HepG2 (cell line): ENCODE data around the gene MAPK9. TPM values are rescaled to one million over a fixed set of nuclear protein-coding genes. Genes with fewer than 3 reads are reported as not detected.

Experiments
- ATAC-seq: fragments of 200-7000 bp; cut with Tn5 transposase; 3 replicates; pipeline ENCODE4 v1.9.1; 2020; ENCODE audit warnings: mild to moderate bottlenecking, moderate library complexity
- BruUV-seq: library from RNA; stranded (reverse); fragments of 400-500 nt; replicated peaks from 2 replicates; lab custom pipeline; 2021; lab: Mats Ljungman, UMichigan
- CTCF ChIA-PET: fragments of 300-600 bp; formaldehyde crosslinking; extraction: SDS; loops from one replicate; lab custom pipeline; 2021; ENCODE audit warnings: low total read pairs, inconsistent platforms, low intra/inter-chr PET ratio; lab: Yijun Ruan, JAX
- POLR2A ChIA-PET: fragments of 350-600 bp; sonication (Branson Sonifier 250); formaldehyde crosslinking; loops from one replicate; lab custom pipeline; 2020; ENCODE audit warnings: antibody characterized with exemption, inconsistent platforms; lab: Yijun Ruan, JAX
- DNase-seq: peaks from one replicate; pipeline ENCODE4 v3.0.0-alpha.2; 2015; ENCODE audit warnings: low spot score
- FAIRE-seq: peaks from 3 replicates; lab custom pipeline; 2011; peaks lifted over from hg19 to GRCh38; lab: Jason Lieb, UNC
- H2AFZ ChIP-seq: one replicate; pipeline ENCODE4 v1.6.1; 2011; ENCODE audit warnings: low read length, inconsistent platforms
- H3K27ac ChIP-seq: fragments of 300-600 bp; 3 replicates; pipeline ENCODE4 v1.8.0; 2011; ENCODE audit warnings: mixed run types, mild to moderate bottlenecking, mixed read lengths, low read length, inconsistent platforms; ENCODE audit not compliant: insufficient read depth; ENCODE audit errors: extremely low read length
- H3K27me3 ChIP-seq, 2 experiments: fragments of 200-600 bp in 1 of 2; 2 replicates in 1 of 2; 3 replicates in 1 of 2; pipeline versions ENCODE4 v1.6.0 to v1.8.0; 2011; ENCODE audit warnings: low read length in 2 of 2, mild to moderate bottlenecking in 2 of 2, moderate library complexity in 2 of 2, inconsistent platforms in 1 of 2; ENCODE audit not compliant: insufficient read depth in 2 of 2, control insufficient read depth in 1 of 2
- H3K36me3 ChIP-seq, 2 experiments: fragments of 200-600 bp in 1 of 2; replicated peaks in 1 of 2; 2 replicates in 1 of 2; 3 replicates in 1 of 2; pipeline versions ENCODE4 v1.5.1 to v1.8.0; 2011; ENCODE audit warnings: low read length in 2 of 2, inconsistent platforms in 1 of 2; ENCODE audit not compliant: insufficient read depth in 2 of 2, control insufficient read depth in 1 of 2
- H3K4me1 ChIP-seq: 2 replicates; pipeline ENCODE4 v1.5.1; 2012; ENCODE audit warnings: low read length, inconsistent platforms; ENCODE audit not compliant: insufficient read depth
- H3K4me2 ChIP-seq: 2 replicates; pipeline ENCODE4 v1.6.0; 2011; ENCODE audit warnings: low read depth, low read length, inconsistent platforms
- H3K4me3 ChIP-seq, 3 experiments: fragments of 200-600 bp in 1 of 3; sonication (generic), shearing (Covaris generic) in 1 of 3; replicated peaks in 1 of 3; 2 replicates each; pipeline ENCODE4 v1.5.1; 2011 to 2016; ENCODE audit warnings: low read length in 3 of 3, inconsistent platforms in 2 of 3, low read depth in 2 of 3, mild to moderate bottlenecking in 2 of 3, control low read depth in 1 of 3, mixed read lengths in 1 of 3; ENCODE audit not compliant: insufficient read depth in 1 of 3
- H3K79me2 ChIP-seq: one replicate; pipeline ENCODE4 v1.6.1; 2011; ENCODE audit warnings: low read length, inconsistent platforms; ENCODE audit not compliant: insufficient read depth
- H3K9ac ChIP-seq: 2 replicates; pipeline ENCODE4 v1.6.0; 2011; ENCODE audit warnings: mild to moderate bottlenecking, low read depth, low read length, inconsistent platforms; ENCODE audit not compliant: insufficient read depth
- H3K9me3 ChIP-seq: 2 replicates; pipeline ENCODE4 v1.5.1; 2012; ENCODE audit warnings: mild to moderate bottlenecking, low read length
- H4K20me1 ChIP-seq: 2 replicates; pipeline ENCODE4 v1.6.0; 2011; ENCODE audit warnings: inconsistent platforms, mild to moderate bottlenecking, low read length, moderate library complexity; ENCODE audit not compliant: insufficient read depth
- CEBPZ ChIP-seq: IDR thresholded peaks from 2 replicates; pipeline ENCODE4 v1.6.1; 2012; ENCODE audit warnings: low read length, improper control_type of control experiment
- CENPBD1 ChIP-seq: sonication (generic); formaldehyde crosslinking; IDR thresholded peaks from 2 replicates; pipeline ENCODE4 v1.8.0; 2022; ENCODE audit warnings: missing genetic modification reagents, low read depth, mild to moderate bottlenecking, borderline replicate concordance
- CHD4 ChIP-seq: fragments of 200-600 bp; sonication (generic); IDR thresholded peaks from 2 replicates; pipeline ENCODE4 v1.7.0; 2017; ENCODE audit warnings: mild to moderate bottlenecking, low read length, borderline replicate concordance
- HMG20A ChIP-seq: IDR thresholded peaks from 2 replicates; pipeline ENCODE4 v1.6.1; 2016; ENCODE audit warnings: borderline replicate concordance
- NCOA2 ChIP-seq: sonication (generic); formaldehyde crosslinking; IDR thresholded peaks from 2 replicates; pipeline ENCODE4 v1.8.0; 2022; ENCODE audit warnings: inconsistent platforms
- TOPORS ChIP-seq: sonication (generic); formaldehyde crosslinking; IDR thresholded peaks from 2 replicates; pipeline ENCODE4 v1.8.0; 2023; ENCODE audit warnings: mild to moderate bottlenecking, missing genetic modification reagents
- ZFP62 ChIP-seq: sonication (generic); formaldehyde crosslinking; IDR thresholded peaks from 2 replicates; pipeline ENCODE4 v1.4.0; 2020; ENCODE audit warnings: missing genetic modification reagents
- ZNF224 ChIP-seq: sonication (generic); formaldehyde crosslinking; IDR thresholded peaks from 2 replicates; pipeline ENCODE4 v1.5.0; 2020; ENCODE audit warnings: mild to moderate bottlenecking, missing genetic modification reagents
- ZNF251 ChIP-seq: sonication (generic); formaldehyde crosslinking; IDR thresholded peaks from 2 replicates; pipeline ENCODE4 v1.9.0; 2021; ENCODE audit warnings: mild to moderate bottlenecking, missing genetic modification reagents
- ZNF432 ChIP-seq: sonication (generic); formaldehyde crosslinking; IDR thresholded peaks from 2 replicates; pipeline ENCODE4 v1.5.0; 2020; ENCODE audit warnings: missing genetic modification reagents, mild to moderate bottlenecking, borderline replicate concordance
- ZNF589 ChIP-seq: sonication (generic); formaldehyde crosslinking; conservative IDR thresholded peaks from 2 replicates; pipeline ENCODE4 v1.8.0; 2022; ENCODE audit warnings: mild to moderate bottlenecking, moderate library complexity, missing genetic modification reagents
- ZNF674 ChIP-seq: sonication (generic); formaldehyde crosslinking; IDR thresholded peaks from 2 replicates; pipeline ENCODE4 v1.5.0; 2020; ENCODE audit warnings: low read depth, mild to moderate bottlenecking, missing genetic modification reagents
- ZNF773 ChIP-seq: sonication (generic); formaldehyde crosslinking; IDR thresholded peaks from 2 replicates; pipeline ENCODE4 v1.4.0; 2020; ENCODE audit warnings: missing genetic modification reagents, borderline replicate concordance
- ZNF790 ChIP-seq: sonication (generic); formaldehyde crosslinking; IDR thresholded peaks from 2 replicates; pipeline ENCODE4 v1.8.0; 2022; ENCODE audit warnings: missing genetic modification reagents, mild to moderate bottlenecking, borderline replicate concordance
- ZNF883 ChIP-seq: sonication (generic); formaldehyde crosslinking; IDR thresholded peaks from 2 replicates; pipeline ENCODE4 v1.5.1; 2020; ENCODE audit warnings: mild to moderate bottlenecking, missing genetic modification reagents; ENCODE audit errors: not compliant biosample characterization
- WGBS: methylation state at CpG from one replicate; pipeline ENCODE4 v1.1.6; 2017; ENCODE audit warnings: low lambda C conversion rate; 5-methylcytosine and 5-hydroxymethylcytosine counted together
- in situ Hi-C: cut with HindIII; loops from 2 replicates; pipeline ENCODE4 v1.10.0; 2017; ENCODE audit warnings: low pct_unique_long_range_greater_than_20kb; ENCODE audit not compliant: extremely low pct_ligation_motif_present
- intact Hi-C: fragments of 100-400 bp; cut with micrococcal nuclease; formaldehyde crosslinking; loops from one replicate; pipeline ENCODE4 v1.10.0; 2022; ENCODE audit not compliant: unreplicated experiment
- polyA plus RNA-seq, 8 experiments: library from polyadenylated mRNA; depleted of rRNA in 3 of 8; stranded (reverse) in 7 of 8; unstranded in 1 of 8; fragments of >200 nt; fragmentation: Illumina TruSeq in 4 of 8; extraction: Trizol in 4 of 8; gene quantifications; 2 replicates each; pipeline versions ENCODE4 v1.2.1 to v1.2.3, GENCODE V29; 2011 to 2016; ENCODE audit warnings: low read depth in 4 of 8, missing spikeins in 1 of 8, mixed read lengths in 1 of 8; ENCODE audit not compliant: insufficient read depth in 1 of 8
- total RNA-seq, 5 experiments: library from RNA; depleted of rRNA; stranded (reverse); fragments of >200 nt; fragmentation: Illumina TruSeq; extraction: Trizol; gene quantifications; 2 replicates each; pipeline ENCODE4 v1.2.3, GENCODE V29; 2016; ENCODE audit warnings: low read depth in 1 of 5

MAPK9 gene
- total and polyA plus RNA-seq, 2 of the 13 experiments (the other 11 are each of a cell fraction or from before 2014, with no cell fraction given) = 30.1 to 56.1 TPM

- ATAC-seq (no peak), DNase-seq (no peak)
- TF ChIP-seq CEBPZ = no peak
- no peak for TF ChIP-seq TOPORS (CRISPR knock-in tag)
- TF ChIP-seq ZNF674 (CRISPR knock-in tag) = no peak
- no peak for TF ChIP-seq ZNF883 (CRISPR knock-in tag)
- no peak for TF ChIP-seq ZNF589 (CRISPR knock-in tag)
- TF ChIP-seq ZNF224 (CRISPR knock-in tag) = no peak
- TF ChIP-seq ZFP62 = no peak
- TF ChIP-seq HMG20A = no peak
- no peak for TF ChIP-seq CHD4
- no peak for TF ChIP-seq ZNF432 (CRISPR knock-in tag)
- TF ChIP-seq ZNF251 (CRISPR knock-in tag) = no peak
- TF ChIP-seq NCOA2 (CRISPR knock-in tag) = no peak
- no peak for TF ChIP-seq ZNF790 (CRISPR knock-in tag)
- TF ChIP-seq ZNF773 (CRISPR knock-in tag) = no peak
- no peak for TF ChIP-seq CENPBD1 (CRISPR knock-in tag)
Measured at GRCh38 chr5:180191716-180192115, 100.2 kb downstream of the MAPK9 start.

More at GRCh38 chr5:180191716-180192115, 100.2 kb downstream of the MAPK9 start:
- no peaks in the 10 kb centered on the region for H3K36me3 ChIP-seq
- ChIA-PET POLR2A (no interaction called here), CTCF (no interaction called here)
- no peak for FAIRE-seq
- WGBS = 40% methylated on average over 5 of the region's 6 CpGs
- BruUV-seq = no TSS peak
- no peaks in the 10 kb centered on the region for H3K79me2 ChIP-seq
- intact Hi-C loops = no loop called here
- no peaks in the 10 kb centered on the region for H3K9me3 ChIP-seq
- H2AFZ ChIP-seq = no peak overlapping the region
- in situ Hi-C loops = no loop called here
- no peaks in the 10 kb centered on the region for H4K20me1 ChIP-seq
- H3K4me2 ChIP-seq = no peak overlapping the region
- H3K27me3 ChIP-seq = 0 out of 5 replicates have a peak, but pooled peaks cover 0 to 1% of the 10 kb centered on the region in 2 experiments
- no peak overlapping the region for H3K27ac ChIP-seq
- H3K9ac ChIP-seq = no peak overlapping the region
- no peak overlapping the region for H3K4me3 ChIP-seq
- peaks cover 10% of the 10 kb centered on the region; the same call in 1 of the 2 replicates for H3K4me1 ChIP-seq
